Measurements from ENCODE around the gene DVL1. TPM values are rescaled to one million over a fixed set of nuclear protein-coding genes. Genes with fewer than 3 reads are reported as not detected.
A peak's percentile ranks its signal among the peaks of the same experiment; 100 is the strongest.

DVL1 gene
- total RNA-seq, 1 donor from 2014 or later, result 66.0 TPM

GRCh38 chr1:1337793-1338147 is 11.4 kb downstream of the DVL1 start:
- intact Hi-C loops (cut with DNase I), result no loop called here
- Histone ChIP-seq H3K4me1 (no peaks in the 10 kb centered on the region), H3K27ac (no peak overlapping the region), H3K36me3 (peaks cover 13% of the 10 kb centered on the region), H3K9me3 (no peaks in the 10 kb centered on the region), H3K4me3 (no peak overlapping the region), H3K27me3 (no peaks in the 10 kb centered on the region)
- TF ChIP-seq CTCF (IDR thresholded peaks at IDR 0.05), result no peak
- peak; percentile 36 for ATAC-seq
- DNase-seq, result no peak

- no peak overlapping the region for H3K27ac ChIP-seq
- H3K4me3 ChIP-seq, result no peak overlapping the region
- TF ChIP-seq CTCF (IDR thresholded peaks at IDR 0.05), result no peak
- no peaks in the 10 kb centered on the region for H3K27me3 ChIP-seq
- ATAC-seq, result no peak
- intact Hi-C loops (cut with DNase I), result no loop called here
- H3K9me3 ChIP-seq, result no peaks in the 10 kb centered on the region
- DNase-seq, result no peak
- peaks cover 13% of the 10 kb centered on the region for H3K36me3 ChIP-seq
- no peaks in the 10 kb centered on the region for H3K4me1 ChIP-seq
Measured at GRCh38 chr1:1336931-1337792, 12.1 kb downstream of the DVL1 start.

DNA sequence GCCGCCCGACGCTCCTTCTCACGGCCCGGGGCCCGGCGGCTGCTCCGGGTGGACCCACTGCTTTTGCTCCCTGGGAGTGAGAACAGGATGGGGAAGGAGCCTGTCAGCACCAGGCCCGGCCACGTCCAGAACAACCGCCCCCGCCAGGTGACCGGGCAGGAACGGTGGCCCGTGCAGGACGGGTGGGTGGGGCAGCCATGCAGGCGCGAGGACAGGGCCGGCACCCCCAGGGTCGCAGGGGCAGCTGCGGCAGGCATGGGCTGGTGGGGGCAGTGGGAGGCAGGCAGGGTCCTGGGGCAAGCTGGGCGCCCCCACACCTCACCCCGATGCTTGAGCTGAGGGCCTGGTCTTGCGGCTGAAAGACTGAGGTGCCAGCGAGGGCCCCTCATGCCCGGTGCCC is 12.8 kb downstream of the DVL1 start:
- no peaks in the 10 kb centered on the region for H3K27me3 ChIP-seq
- H3K4me3 ChIP-seq, result no peak overlapping the region
- H3K27ac ChIP-seq, result no peak overlapping the region
- no peak for TF ChIP-seq CTCF (IDR thresholded peaks at IDR 0.05)
- no peak for DNase-seq
- peaks cover 13% of the 10 kb centered on the region for H3K36me3 ChIP-seq
- ATAC-seq, result no peak
- H3K9me3 ChIP-seq, result no peaks in the 10 kb centered on the region
- no peaks in the 10 kb centered on the region for H3K4me1 ChIP-seq
- intact Hi-C loops (cut with DNase I), result no loop called here

- no peak overlapping the region for H3K27ac ChIP-seq
- intact Hi-C loops (cut with DNase I), result no loop called here
- no peak for TF ChIP-seq CTCF (IDR thresholded peaks at IDR 0.05)
- ATAC-seq (no peak), DNase-seq (no peak)
- H3K27me3 ChIP-seq, result no peaks in the 10 kb centered on the region
- no peaks in the 10 kb centered on the region for H3K9me3 ChIP-seq
- peaks cover 3% of the 10 kb centered on the region for H3K4me1 ChIP-seq
- no peak overlapping the region for H3K4me3 ChIP-seq
- H3K36me3 ChIP-seq, result peaks cover 13% of the 10 kb centered on the region
Measured at GRCh38 chr1:1335792-1336248, 13.4 kb downstream of the DVL1 start.

DNA sequence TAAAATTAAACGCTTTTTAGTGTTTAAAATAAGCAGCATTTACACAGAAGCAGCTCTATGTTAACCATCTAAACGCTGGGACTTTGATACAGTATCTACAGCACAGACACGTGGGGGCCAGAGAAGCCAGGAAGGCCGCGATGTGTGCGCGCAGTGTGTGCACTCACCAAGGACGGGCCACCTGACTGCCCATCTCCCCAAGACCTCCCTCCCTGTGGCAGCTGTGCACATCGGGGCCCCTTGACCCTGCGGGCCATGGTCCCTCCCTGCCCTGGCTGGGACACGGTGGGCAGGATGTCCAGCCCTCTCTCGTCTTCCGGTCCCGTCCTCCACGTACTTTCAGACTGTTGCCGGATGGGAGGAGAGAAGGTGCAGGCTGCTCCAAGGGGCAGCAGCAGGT is 13.9 kb downstream of the DVL1 start:
- DNase-seq, result no peak
- no peak for ATAC-seq
- TF ChIP-seq CTCF (IDR thresholded peaks at IDR 0.05), result no peak
- Histone ChIP-seq H3K36me3 (peaks cover 13% of the 10 kb centered on the region), H3K4me1 (peaks cover 4% of the 10 kb centered on the region), H3K4me3 (no peak overlapping the region), H3K27ac (no peak overlapping the region), H3K27me3 (no peaks in the 10 kb centered on the region), H3K9me3 (no peaks in the 10 kb centered on the region)
- intact Hi-C loops (cut with DNase I), result no loop called here

All from upper lobe of right lung (tissue), 1 donor.